ENCODE results near the gene MLH1.

MLH1 gene

DNA sequence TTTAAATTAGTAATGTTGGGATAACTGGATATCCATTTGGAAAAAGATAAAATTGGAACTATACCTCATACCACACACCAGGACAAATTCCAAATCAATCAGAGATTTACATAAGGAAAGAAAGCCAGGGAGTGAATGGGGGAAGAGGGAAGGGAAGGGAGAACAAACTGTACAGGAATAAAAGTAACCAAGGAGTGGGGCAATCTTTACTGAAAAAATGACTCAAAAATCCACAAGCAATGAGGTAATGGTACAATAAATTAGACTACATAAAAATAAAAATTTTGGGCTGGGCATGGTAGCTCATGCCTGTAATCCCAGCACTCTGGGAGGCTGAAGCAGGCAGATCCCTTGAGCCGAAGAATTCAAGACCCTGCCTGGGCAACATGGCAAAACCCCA lies 82.6 kb downstream of the MLH1 start:
- no peaks in the 10 kb centered on the region for H3K9me3 ChIP-seq (replicated peaks; ENCODE audit: insufficient read depth, low read length)
- H4K20me1 ChIP-seq (ENCODE audit: insufficient read depth, low read length), result no peaks in the 10 kb centered on the region
- TF ChIP-seq, protein P1, sequence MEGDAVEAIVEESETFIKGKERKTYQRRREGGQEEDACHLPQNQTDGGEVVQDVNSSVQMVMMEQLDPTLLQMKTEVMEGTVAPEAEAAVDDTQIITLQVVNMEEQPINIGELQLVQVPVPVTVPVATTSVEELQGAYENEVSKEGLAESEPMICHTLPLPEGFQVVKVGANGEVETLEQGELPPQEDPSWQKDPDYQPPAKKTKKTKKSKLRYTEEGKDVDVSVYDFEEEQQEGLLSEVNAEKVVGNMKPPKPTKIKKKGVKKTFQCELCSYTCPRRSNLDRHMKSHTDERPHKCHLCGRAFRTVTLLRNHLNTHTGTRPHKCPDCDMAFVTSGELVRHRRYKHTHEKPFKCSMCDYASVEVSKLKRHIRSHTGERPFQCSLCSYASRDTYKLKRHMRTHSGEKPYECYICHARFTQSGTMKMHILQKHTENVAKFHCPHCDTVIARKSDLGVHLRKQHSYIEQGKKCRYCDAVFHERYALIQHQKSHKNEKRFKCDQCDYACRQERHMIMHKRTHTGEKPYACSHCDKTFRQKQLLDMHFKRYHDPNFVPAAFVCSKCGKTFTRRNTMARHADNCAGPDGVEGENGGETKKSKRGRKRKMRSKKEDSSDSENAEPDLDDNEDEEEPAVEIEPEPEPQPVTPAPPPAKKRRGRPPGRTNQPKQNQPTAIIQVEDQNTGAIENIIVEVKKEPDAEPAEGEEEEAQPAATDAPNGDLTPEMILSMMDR (IDR thresholded peaks at IDR 0.05; ENCODE audit: low read length), result no peak
- no peak for TF ChIP-seq EZH2 (optimal IDR thresholded peaks at IDR 0.05; ENCODE audit: low read depth, low read length)
- TF ChIP-seq EZH2phosphoT487 (IDR thresholded peaks at IDR 0.05; ENCODE audit: low read length), result no peak
- no peaks in the 10 kb centered on the region for H3K4me1 ChIP-seq (ENCODE audit: low read length)
- H3K9ac ChIP-seq (ENCODE audit: low read length), result no peak overlapping the region
- H3K27ac ChIP-seq (ENCODE audit: low read length), result no peak overlapping the region
- H3K4me2 ChIP-seq (ENCODE audit: low read depth, low read length), result no peak overlapping the region
- H3F3A ChIP-seq (ENCODE audit: insufficient read depth, low read length), result no peaks in the 10 kb centered on the region; the same call in 1 of the 2 replicates
- no peak overlapping the region for H3K4me3 ChIP-seq (ENCODE audit: low read length)
- H3K27me3 ChIP-seq (replicated peaks; ENCODE audit: insufficient read depth, low read length), result no peaks in the 10 kb centered on the region
- no peak for DNase-seq
- H2AFZ ChIP-seq (ENCODE audit: low read length), result no peak overlapping the region
- no peaks in the 10 kb centered on the region for H3K36me3 ChIP-seq (replicated peaks; ENCODE audit: insufficient read depth, low read length)
- H3K9me2 ChIP-seq (replicated peaks; ENCODE audit: insufficient read depth, low read length), result no peaks in the 10 kb centered on the region
- no peaks in the 10 kb centered on the region for H3K79me2 ChIP-seq (ENCODE audit: low read length)

DNA sequence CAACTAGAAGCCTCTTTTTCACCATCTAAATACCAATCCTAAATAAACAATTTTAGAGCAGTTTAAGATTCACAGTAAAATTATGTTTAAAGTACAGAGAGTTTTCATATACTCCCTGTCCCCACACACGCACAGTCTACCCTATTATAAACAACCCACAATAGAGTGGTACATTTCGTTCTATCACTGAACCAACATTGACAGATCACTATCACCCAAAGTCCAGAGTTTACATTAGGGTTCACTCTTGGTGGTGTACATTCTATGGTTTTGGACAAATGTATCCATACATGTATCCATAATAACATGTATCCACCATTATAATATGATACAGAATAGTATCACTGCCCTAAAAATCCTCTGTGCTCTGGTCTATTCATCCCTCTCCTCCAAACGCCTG lies 89.0 kb downstream of the MLH1 start:
- Histone ChIP-seq H4K20me1 (ENCODE audit: insufficient read depth, low read length) (no peaks in the 10 kb centered on the region), H3K9ac (ENCODE audit: low read length) (no peak overlapping the region), H3K9me2 (replicated peaks; ENCODE audit: insufficient read depth, low read length) (no peaks in the 10 kb centered on the region), H2AFZ (ENCODE audit: low read length) (no peak overlapping the region), H3K36me3 (replicated peaks; ENCODE audit: insufficient read depth, low read length) (no peaks in the 10 kb centered on the region), H3K4me1 (ENCODE audit: low read length) (no peaks in the 10 kb centered on the region), H3F3A (ENCODE audit: insufficient read depth, low read length) (no peaks in the 10 kb centered on the region), H3K9me3 (replicated peaks; ENCODE audit: insufficient read depth, low read length) (no peaks in the 10 kb centered on the region), H3K79me2 (ENCODE audit: low read length) (no peaks in the 10 kb centered on the region), H3K4me2 (ENCODE audit: low read depth, low read length) (no peak overlapping the region), H3K27ac (ENCODE audit: low read length) (no peak overlapping the region), H3K4me3 (ENCODE audit: low read length) (no peak overlapping the region), H3K27me3 (replicated peaks; ENCODE audit: insufficient read depth, low read length) (no peaks in the 10 kb centered on the region)
- DNase-seq, result no peak
- TF ChIP-seq, protein P1 (IDR thresholded peaks at IDR 0.05; ENCODE audit: low read length), result no peak
- TF ChIP-seq EZH2phosphoT487 (IDR thresholded peaks at IDR 0.05; ENCODE audit: low read length) (no peak), EZH2 (optimal IDR thresholded peaks at IDR 0.05; ENCODE audit: low read depth, low read length) (no peak)

GRCh38 chr3:37086918-37087317 lies 93.6 kb downstream of the MLH1 start:
- no peaks in the 10 kb centered on the region for H3K9me3 ChIP-seq (replicated peaks; ENCODE audit: insufficient read depth, low read length)
- no peak overlapping the region for H2AFZ ChIP-seq (ENCODE audit: low read length)
- H3F3A ChIP-seq (ENCODE audit: insufficient read depth, low read length), result no peaks in the 10 kb centered on the region
- no peaks in the 10 kb centered on the region for H3K79me2 ChIP-seq (ENCODE audit: low read length)
- H4K20me1 ChIP-seq (ENCODE audit: insufficient read depth, low read length), result no peaks in the 10 kb centered on the region
- H3K4me1 ChIP-seq (ENCODE audit: low read length), result no peaks in the 10 kb centered on the region
- no peak overlapping the region for H3K27ac ChIP-seq (ENCODE audit: low read length)
- H3K4me3 ChIP-seq (ENCODE audit: low read length), result no peak overlapping the region
- H3K36me3 ChIP-seq (replicated peaks; ENCODE audit: insufficient read depth, low read length), result no peaks in the 10 kb centered on the region
- H3K9ac ChIP-seq (ENCODE audit: low read length), result no peak overlapping the region
- TF ChIP-seq, protein P1 (IDR thresholded peaks at IDR 0.05; ENCODE audit: low read length), result no peak
- no peak for TF ChIP-seq EZH2 (optimal IDR thresholded peaks at IDR 0.05; ENCODE audit: low read depth, low read length)
- no peak for TF ChIP-seq EZH2phosphoT487 (IDR thresholded peaks at IDR 0.05; ENCODE audit: low read length)
- H3K9me2 ChIP-seq (replicated peaks; ENCODE audit: insufficient read depth, low read length), result no peaks in the 10 kb centered on the region
- H3K4me2 ChIP-seq (ENCODE audit: low read depth, low read length), result no peak overlapping the region
- DNase-seq, result no peak
- no peaks in the 10 kb centered on the region for H3K27me3 ChIP-seq (replicated peaks; ENCODE audit: insufficient read depth, low read length)
